HG02852 (cell line): Measurements from ENCODE around the gene OPA1.

Experiments used
- ATAC-seq: cut with Tn5 transposase; IDR thresholded peaks from one replicate; pipeline ENCODE4 v1.9.1; 2021; ENCODE audit warnings: mild to moderate bottlenecking, moderate library complexity; ENCODE audit not compliant: unreplicated experiment

Gene OPA1, protein sequence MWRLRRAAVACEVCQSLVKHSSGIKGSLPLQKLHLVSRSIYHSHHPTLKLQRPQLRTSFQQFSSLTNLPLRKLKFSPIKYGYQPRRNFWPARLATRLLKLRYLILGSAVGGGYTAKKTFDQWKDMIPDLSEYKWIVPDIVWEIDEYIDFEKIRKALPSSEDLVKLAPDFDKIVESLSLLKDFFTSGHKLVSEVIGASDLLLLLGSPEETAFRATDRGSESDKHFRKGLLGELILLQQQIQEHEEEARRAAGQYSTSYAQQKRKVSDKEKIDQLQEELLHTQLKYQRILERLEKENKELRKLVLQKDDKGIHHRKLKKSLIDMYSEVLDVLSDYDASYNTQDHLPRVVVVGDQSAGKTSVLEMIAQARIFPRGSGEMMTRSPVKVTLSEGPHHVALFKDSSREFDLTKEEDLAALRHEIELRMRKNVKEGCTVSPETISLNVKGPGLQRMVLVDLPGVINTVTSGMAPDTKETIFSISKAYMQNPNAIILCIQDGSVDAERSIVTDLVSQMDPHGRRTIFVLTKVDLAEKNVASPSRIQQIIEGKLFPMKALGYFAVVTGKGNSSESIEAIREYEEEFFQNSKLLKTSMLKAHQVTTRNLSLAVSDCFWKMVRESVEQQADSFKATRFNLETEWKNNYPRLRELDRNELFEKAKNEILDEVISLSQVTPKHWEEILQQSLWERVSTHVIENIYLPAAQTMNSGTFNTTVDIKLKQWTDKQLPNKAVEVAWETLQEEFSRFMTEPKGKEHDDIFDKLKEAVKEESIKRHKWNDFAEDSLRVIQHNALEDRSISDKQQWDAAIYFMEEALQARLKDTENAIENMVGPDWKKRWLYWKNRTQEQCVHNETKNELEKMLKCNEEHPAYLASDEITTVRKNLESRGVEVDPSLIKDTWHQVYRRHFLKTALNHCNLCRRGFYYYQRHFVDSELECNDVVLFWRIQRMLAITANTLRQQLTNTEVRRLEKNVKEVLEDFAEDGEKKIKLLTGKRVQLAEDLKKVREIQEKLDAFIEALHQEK

DNA sequence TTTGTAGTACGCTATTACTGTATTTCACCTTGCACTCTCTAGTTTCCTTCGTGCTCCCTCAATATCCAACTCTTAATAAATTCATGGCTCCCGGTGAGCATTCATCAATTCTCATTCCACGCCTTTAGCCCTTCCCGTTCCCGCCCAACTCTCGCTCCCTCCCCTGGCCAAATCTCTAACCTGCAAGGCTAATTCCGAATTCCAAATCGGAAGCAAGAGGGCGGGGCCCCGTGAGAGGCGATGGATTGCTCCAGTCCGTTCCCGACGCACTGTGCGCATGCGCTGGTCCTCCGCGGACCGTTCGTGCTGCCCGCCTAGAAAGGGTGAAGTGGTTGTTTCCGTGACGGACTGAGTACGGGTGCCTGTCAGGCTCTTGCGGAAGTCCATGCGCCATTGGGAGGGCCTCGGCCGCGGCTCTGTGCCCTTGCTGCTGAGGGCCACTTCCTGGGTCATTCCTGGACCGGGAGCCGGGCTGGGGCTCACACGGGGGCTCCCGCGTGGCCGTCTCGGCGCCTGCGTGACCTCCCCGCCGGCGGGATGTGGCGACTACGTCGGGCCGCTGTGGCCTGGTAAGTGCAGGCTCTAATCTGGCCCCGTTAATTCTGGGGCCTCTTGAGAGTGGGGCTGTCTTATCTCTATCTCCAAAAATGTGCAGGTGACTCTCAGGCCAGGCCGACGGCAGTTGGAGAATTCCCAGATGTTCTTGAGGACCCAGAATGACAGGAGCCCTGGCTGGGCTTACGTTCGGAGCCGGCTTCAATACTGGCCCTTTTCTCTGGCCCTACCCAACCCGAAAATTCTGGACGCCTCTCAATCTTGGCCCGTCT is at the start of gene OPA1:
OPA1 (plus strand) TSS at position 368 of the 827 bp plus-strand sequence; CDS start at position 538, 170 bp downstream.
- peak; percentile 97 for ATAC-seq

DNA sequence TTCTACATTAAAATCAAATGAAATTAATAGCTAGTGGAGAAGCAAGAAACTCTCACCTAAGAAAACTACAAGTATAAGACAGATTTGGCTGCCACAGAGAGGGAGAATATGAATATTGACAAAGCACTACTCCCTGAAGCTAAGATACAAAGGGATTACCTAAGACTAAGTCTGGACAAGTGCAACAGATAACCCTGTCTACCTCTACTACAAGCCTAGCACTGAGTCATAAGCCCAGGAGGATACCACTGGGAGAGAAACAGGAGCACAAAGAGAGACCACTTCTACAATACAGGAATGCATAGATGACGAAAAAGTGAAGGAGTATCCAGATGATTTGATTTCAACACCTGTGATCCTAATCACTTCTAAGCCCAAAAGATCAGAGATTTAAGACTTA is 48.7 kb upstream of the OPA1 start:
- no peak for ATAC-seq

DNA sequence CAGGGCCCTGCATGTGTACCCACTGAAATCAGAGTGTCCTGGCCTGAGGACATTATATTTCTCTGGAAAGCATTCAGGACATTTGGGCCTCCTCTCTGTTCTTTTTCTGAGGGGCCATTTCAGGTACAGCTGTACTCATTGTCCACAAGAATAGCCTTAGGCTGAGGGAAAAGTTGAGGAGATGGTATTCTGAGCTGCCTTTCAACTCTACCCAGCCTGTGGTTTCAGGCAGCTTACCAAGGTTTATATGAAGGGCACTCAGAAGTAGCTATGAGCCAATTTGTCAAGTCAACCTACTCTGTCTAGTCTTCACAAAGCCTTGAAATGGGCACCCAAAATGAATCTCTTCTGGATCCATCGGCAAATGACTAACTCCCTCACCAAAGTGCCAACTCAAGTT is 47.7 kb upstream of the OPA1 start:
- no peak for ATAC-seq

DNA sequence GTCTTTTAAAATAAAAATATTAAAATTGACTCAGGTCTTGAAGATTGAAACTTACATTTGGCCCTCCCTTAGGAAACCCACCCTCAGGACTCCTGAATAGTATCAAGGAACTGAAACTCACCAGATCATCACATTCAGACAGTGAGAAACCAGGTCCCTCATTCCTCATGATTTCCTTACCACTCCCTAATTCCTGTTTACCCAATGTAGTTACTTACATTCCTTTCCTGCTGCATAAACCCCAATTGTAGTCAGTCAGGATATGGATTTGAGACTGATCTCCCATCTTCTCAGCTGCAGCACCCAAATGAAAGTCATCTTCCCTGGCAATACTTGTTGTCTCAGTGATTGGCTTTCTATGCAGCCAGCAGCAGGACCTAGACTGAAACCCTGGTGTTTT is 46.9 kb upstream of the OPA1 start:
- no peak for ATAC-seq

DNA sequence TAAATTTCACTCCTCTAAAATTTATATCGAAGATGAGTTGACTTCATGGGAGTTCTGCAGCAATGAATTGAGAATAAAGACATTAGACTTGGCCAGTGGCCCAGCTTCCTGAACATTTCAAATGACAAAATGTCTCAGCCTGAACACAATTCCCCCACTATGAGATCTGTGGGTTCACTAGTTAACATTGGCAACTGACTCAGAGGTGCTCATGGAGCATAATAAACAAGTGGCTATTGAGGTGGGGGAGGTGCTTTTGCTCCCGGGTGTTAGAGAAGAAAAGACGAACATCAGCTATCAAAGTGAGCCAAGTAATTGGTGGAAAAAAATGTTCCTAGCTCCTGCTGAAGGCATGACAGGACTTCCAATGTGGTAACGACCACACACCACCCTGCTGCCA is 44.6 kb upstream of the OPA1 start:
- no peak for ATAC-seq

DNA sequence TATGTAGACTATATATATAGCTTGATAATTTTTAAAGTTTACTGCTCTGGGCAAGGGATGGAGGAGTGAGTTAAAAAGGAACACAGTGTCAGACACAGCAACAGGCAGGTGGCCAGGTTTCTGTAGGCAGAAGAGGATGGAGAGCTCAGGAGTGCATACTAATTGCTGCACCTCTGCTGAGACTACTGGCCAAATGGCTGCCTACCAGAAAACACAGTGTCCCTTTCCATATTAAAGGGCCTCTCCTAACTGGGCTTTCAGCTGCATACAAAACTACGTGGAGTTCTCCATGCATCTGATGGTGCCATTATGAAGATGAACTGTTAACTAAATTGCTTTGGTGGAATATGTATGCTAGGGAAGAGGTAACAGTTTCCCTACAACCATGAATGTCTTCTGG is 40.1 kb upstream of the OPA1 start:
- no peak for ATAC-seq

DNA sequence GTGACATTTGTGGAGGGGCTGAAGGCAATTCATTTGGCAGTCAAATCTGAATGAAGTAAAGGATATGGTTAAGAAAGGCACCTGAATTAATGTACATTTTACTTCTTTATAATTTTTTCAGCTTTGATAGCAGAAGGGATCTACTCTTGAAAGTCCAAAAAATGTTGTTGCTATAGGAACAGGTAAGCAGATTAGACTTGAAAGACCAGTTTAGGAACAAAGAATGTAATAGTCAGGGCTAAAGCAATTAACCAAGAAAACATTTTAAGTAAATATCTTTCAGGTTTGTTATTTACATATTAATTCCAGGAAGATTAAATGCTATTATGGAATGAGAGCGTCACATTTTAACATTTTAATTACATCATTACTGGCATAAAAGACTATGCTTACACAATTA is 39.4 kb upstream of the OPA1 start:
- no peak for ATAC-seq

DNA sequence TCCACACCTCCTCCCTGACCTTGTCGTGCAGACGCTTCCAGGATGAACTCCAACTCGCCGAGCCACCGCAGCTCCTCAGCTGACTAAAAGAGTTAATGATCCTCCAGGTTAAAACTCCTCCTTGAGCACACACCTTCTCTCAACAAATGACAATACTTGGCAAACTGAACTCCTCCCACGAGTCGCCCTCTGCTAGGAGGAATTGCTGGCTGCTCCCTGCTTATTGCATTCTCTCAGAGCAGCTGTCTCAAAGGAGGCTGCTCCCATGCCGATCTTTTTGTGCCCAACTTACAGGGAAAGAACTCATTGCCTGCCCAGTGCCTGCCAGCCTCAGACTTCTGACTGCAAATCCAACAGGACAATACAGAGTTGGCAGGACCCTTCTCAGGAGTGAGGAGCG is 38.2 kb upstream of the OPA1 start, which contains the start of gene ATP13A4:
ATP13A4 (minus strand) TSS at position 85 of the 400 bp plus-strand sequence. CDS start 96 bp downstream, outside the sequence.
- ATAC-seq: no peak

DNA sequence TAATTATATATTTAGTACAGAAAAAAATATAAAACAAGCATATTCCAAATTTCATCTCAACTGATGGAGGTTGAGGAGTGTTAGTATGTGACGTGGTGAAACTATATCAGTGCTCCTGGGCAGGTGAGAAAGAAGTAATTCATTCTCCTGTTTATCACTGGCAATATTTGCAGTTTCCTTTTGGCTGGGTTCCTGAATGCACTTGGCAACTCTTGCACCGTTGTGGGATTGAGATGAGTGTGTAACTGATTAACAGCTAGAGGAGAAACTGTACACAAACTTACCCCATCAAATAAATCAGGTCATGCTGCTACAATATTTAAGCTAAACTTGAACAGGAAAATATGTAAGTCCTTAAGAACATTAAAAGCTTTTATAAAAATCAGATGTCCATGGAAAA is 36.2 kb upstream of the OPA1 start:
- ATAC-seq: no peak

DNA sequence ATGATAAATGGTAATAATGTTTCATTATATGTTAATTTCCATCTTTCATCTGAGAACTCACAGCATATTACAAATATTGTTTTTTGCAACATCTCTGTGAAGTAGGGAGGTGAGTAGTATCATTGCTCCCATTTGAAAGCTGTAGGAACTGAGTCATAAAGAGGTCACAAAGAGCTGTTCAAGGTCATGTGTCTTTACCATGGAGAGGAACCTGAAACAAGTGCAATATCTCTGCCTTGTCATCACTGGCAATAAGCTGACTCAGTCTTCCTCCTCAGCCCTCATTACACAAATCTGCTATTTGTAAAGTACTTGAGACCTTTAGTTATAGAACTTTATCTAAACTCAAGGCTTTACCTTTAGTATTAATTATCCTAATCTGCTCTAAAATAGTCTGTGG is 33.9 kb upstream of the OPA1 start:
- ATAC-seq: no peak

DNA sequence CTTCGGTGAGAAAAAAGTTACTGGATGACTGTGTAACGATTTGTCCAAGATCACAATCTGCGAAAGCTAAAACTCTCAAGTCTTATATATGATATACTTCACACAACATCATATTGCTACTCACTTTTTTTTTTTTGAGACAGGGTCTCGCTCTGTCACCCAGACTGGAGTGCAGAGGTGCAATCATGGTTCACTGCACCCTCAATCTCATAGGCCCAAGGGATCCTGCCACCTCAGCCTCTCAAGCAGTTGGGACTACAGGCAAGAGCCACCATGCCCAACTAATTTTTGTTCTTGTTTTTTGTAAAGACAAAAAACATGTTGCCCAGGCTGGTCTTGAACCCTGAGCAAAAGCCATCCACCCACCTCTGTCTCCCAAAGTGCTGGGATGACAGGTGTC is 32.9 kb upstream of the OPA1 start:
- ATAC-seq: no peak

DNA sequence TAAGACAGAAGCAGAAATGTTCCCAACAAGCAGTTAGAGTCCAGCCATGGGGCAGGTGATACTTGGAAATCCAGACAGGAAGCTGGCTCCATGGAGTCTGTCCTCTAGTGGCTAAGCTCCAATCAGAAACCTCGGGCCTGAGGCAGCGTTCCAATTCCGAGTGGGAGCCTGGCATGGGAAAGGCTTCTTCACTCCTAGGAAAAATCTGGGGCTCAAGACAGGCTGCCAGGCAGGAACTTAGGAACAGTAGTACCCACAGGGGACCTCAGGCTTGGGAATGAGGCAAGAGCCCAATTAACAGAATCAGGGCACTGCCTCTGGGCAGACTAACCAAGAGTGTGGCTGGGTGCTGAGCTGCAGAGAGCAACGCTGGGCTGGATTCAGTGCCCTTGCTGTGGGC is 32.1 kb upstream of the OPA1 start:
- ATAC-seq: no peak

DNA sequence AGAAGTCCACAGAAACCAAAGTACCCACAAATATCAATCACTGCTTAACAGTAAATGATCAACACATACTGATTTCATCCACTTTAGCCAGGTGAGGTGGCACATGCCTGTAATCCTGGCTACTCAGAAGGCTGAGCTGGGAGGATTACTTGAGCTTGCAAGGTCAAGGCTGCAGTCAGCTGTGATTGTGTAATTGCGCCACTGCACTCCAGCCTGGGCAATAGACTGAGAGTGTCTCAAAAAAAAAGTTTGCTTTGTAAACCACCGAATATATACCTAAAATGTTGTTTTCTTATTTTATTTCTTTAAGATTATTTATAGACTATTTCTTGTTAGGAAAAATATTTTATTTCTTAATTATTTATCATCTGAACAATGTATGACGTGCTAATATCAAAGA is 29.6 kb upstream of the OPA1 start:
- no peak for ATAC-seq

DNA sequence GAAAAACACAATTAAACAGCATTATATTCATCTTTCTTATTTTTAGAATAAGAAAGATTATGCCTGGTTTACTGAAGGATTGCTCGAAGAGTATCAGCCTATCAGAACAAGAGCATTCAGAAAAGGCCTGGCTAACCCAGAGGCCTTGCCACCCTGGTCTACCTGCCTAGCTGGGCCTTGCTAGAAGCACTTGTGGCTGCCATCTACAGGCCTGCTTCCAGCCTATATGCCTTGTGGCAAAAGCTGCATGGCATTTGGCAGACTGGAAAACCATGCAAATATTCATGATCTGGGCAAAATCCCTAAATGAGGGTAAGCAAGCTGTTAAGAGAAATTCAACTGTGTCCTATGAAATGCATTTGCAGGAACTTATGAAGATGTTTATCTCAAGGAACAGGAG is 29.0 kb upstream of the OPA1 start:
- no peak for ATAC-seq

DNA sequence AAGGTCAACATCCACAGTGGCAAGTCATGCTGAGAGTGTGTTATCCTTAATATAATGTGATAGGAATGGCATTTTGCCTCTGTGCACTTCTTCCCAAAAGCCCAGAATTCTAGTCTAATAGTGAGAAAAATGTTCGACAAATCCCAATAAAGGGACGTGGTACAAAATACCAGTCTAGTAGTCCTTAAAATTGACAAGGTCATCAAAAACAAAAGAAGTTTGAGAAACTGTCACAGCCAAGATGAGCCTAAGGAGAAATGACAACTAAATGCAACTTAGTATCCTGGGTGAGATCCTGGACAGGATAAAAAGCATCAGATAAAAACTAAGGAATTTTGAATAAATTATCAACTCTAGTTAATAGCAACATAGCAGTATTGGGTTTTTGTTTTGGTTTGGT is 23.9 kb upstream of the OPA1 start:
- ATAC-seq: no peak

DNA sequence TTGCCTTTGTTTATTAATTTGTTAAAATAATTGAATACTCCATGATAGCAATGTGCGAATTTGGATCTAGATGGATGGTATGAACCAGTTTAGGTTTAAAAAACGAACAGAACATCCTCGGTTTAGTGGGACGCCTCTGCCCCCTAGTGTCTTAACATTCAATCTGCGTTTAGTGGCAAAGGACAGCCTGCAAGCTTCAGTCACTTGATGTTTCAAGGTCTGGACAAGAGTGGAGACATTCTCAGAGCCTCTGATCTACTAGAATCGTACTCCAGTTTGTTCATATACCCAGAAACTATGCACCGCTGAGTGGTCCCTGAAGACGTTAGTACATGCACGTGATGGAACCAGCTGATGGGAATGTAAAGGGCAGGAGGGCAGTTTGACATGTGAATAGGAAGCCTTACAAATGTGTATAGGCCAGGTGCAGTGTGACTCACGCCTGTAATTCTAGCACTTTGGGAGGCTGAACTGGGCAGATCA is 20.5 kb upstream of the OPA1 start:
- peak; percentile 75 for ATAC-seq

DNA sequence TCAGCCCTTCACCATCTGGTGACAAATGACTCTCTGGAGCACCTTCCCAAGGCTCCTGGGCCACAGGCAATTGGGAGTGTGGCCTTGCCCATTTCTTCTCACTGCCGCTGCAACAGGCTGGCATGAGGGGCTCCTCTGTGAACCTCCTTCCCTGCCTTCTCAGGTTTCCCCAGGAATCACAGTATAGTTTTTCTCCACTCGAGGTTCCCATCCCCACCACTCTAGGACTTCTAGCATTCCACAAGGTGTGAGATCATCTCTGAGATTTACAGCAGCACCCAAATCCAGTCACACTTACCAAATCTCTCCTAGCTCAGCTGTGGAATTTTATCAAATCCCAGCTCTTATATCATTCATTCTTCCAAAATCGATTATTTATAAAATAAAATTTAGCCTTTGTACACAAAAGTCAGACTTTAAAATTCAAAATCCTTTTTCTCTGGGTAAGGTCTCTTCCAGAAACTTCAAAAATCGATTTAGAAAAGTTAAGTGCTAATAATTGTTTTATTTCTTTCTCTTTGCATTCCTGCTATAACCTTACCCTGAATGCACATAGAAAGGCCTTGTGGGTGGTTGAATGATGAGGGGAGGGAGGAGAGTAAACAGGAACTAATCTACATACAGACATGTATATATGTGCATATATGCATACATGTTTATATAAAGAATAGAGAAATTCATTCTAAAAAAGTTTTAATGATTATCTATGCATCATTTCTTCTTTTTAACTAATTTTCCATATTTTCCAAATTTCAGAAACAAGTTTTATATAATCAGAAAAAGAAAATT is 19.4 kb upstream of the OPA1 start:
- ATAC-seq: no peak

DNA sequence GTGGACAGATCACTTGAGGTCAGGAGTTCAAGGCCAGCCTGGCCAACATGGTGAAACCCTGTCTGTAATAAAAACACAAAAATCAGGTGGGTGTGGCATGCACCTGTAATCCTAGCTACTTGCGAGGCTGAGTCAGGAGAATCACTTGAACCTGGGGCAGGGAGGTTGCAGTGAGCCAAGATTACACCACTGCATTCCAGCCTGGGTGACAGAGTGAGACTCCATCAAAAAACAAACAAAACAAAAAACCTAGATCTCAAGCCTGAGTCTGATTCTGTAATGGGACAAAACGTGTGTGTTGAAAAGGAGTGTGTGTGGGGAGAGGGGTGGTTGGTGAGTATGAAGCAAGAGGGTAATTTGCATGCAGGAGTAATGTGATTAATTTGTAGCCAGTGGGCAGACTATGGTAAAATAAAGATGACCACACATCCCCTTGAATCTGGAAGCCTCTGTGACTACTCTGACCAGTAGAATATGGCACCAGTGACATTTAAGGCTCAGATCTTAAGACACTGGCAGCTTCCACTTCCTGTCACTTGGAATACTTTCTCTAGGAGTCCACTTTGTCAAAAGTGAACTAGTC is 18.4 kb upstream of the OPA1 start:
- no peak for ATAC-seq

DNA sequence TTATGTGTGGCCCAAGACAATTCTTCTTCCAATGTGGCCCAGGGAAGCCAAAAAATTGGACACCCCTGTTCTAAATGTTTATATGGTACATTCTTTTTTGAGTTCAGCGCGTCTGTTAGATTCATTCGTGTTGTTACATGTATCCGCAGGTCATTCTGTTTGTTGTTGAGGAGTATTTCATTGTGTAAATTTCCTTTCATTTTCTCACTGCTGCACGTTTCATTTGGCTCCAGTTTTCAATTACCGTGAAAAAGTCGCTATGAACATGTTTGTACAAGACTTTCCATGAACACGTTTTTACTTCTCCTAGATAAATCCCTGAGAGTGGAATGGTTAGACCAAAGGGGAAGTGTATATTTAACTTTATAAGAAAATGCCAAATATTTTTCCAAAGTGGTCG is 7.5 kb upstream of the OPA1 start:
- no peak for ATAC-seq

DNA sequence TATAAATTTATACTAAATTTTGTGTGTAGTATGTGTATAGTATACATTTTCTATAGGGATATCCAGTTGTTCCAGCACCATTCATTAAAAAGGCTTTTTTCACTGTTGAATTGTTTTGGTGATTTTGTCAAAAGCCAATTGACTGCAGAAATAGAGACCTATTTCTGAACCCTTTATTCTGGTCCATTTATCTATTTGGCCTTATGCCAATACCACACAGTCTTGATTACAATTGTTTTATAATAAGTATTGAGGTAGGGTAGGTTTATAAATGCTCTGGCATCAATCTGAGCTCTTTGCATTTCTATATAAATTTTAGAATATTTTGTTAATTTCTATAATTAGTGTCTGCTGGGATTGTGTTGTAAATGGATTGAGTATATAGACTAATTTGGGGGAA is 6.5 kb upstream of the OPA1 start:
- no peak for ATAC-seq
